ENCODE results near the gene FRMD3.

The FRMD3 gene

DNA sequence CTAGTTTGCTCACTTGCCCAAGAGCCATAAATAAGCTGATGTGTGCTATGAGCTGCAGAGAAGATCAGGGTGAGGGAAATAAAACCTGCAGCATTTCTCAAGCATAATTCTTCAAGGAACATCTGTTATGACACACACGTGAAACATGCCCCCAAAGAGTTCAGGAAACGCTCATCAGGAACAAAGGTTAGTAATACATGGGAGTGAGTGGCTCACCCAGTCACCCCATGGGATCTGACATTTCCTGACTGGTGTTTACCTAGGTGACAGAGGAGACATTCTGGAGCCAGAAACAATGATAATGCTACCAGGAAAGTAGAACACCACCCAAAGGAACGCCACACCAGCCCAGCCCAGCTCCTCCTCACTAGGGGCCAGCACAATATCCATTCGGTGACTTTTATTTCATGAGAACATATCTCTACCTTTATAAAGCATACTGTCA, 66.0 kb downstream of the FRMD3 start:
- no peak for DNase-seq

DNA sequence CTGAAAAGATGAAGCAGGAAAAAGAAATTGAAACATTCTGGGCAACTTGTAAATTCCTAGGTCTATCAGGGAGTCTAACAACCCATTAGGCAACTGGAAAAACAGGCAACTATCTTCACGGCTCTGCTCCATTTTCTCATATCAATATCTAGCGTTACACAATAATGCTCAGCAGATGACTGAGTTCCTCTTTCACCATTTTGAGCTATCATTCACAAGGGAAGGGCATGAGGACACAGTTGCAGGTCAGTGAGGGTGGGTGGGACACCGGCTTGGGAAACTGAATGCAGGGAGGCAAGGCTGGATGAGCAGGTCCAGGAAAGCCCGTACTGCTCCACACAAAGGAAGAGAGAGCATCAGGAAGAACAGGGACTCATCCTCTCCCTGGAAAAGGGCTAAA, 67.0 kb downstream of the FRMD3 start:
- no peak for DNase-seq

- no peak for DNase-seq
Observed at GRCh38 chr9:83469722-83470121, 68.5 kb downstream of the FRMD3 start.

DNA sequence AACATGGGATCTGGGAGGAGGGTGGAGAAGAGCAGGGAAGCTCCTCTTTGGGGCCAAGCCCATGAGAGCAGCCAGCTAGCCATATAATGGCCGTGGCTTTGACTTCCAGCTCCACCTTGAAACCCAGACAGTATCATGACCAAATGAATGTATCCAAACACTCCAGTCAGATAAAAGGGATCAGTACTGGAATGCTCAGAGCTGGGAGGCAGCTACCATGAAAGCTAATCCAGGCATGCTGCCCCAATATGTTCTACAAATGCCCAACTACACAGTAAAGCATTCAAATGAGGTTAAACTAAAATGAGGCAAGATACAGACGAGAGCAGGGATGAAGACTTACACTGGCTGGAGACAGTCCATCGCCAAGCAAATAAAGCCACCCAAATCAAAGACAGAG, 69.4 kb downstream of the FRMD3 start:
- no peak for DNase-seq

DNA sequence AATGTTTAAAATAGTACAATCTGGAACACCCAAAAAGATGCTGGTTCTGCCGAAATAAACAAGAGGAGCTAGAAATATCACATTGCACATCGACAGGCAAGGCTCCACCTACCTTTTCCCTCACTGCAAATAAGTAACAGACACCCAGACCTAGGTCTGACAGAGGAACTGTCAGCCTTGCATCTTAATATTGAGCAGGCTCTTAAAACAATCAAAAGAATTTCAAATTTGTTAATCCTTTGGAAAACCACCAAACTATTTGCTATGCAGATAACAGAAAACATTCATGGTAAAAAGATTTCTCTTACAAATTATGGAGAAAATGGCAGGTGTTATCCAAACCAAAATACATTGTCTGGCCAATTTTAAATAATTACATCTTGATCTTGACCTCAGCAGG, 71.3 kb downstream of the FRMD3 start:
- DNase-seq, result no peak

- DNase-seq, result no peak
Observed at GRCh38 chr9:83466351-83466750, 71.8 kb downstream of the FRMD3 start.

GRCh38 chr9:83459830-83460229, 78.4 kb downstream of the FRMD3 start:
- DNase-seq, result no peak

GRCh38 chr9:83458530-83458929, 79.7 kb downstream of the FRMD3 start:
- no peak for DNase-seq

- DNase-seq, result no peak
Observed at GRCh38 chr9:83457005-83457404, 81.2 kb downstream of the FRMD3 start.

- DNase-seq, result no peak
Observed at GRCh38 chr9:83456226-83456625, 82.0 kb downstream of the FRMD3 start.

- DNase-seq, result no peak
Observed at GRCh38 chr9:83454076-83454475, 84.1 kb downstream of the FRMD3 start.

GRCh38 chr9:83451308-83451707, 86.9 kb downstream of the FRMD3 start:
- DNase-seq, result no peak

- no peak for DNase-seq
Observed at GRCh38 chr9:83449983-83450382, 88.2 kb downstream of the FRMD3 start.

- DNase-seq, result no peak
Observed at GRCh38 chr9:83449166-83449565, 89.0 kb downstream of the FRMD3 start.

DNA sequence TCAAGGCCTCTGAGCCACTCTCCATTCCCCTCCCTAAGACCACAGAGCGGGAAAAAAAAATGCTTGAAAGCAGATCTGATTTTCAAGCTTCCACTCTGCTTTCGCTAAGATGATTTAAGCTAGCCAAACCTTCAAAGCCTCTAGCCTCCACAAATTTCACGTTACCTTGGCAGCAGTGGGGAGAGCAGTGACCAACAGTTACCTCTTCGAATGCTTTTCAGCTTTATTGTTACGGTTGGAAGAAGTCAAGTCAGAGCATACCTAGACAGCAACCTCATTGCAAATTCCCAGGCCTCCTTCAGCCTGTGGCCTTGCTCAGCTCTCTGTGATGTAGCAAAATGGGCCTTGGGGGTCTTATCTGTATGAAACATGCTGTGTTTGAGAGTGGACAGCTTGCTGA, 89.6 kb downstream of the FRMD3 start:
- no peak for DNase-seq

GRCh38 chr9:83447351-83447750, 90.8 kb downstream of the FRMD3 start:
- DNase-seq, result no peak

- no peak for DNase-seq
Observed at GRCh38 chr9:83445703-83446265, 92.4 kb downstream of the FRMD3 start.

- DNase-seq, result peak; percentile 78
Observed at GRCh38 chr9:83444110-83444509, 94.1 kb downstream of the FRMD3 start.

GRCh38 chr9:83441390-83441789, 96.8 kb downstream of the FRMD3 start:
- no peak for DNase-seq

- DNase-seq, result no peak
Observed at GRCh38 chr9:83440641-83441040, 97.6 kb downstream of the FRMD3 start.

GRCh38 chr9:83435301-83435700, 102.9 kb downstream of the FRMD3 start:
- no peak for DNase-seq

DNA sequence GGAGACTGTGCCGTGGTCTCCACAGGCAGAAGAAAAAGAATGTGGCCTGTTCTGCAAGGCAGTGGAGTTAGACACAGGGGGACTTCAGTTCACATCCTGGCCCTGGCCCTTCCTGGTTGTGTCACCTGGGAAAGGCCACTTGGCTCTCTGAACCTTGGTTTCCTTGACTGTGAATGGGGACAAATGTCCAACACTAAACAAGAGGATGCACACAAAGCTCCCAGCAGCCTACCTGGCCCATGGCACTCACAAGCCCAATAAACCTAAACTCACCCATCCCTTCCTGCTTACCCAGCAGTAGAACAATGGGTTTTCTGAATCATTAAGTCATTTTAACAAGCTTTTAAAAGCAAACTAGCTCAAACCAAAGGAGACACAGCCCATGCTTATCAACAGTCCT, 103.9 kb downstream of the FRMD3 start:
- DNase-seq, result no peak

DNA sequence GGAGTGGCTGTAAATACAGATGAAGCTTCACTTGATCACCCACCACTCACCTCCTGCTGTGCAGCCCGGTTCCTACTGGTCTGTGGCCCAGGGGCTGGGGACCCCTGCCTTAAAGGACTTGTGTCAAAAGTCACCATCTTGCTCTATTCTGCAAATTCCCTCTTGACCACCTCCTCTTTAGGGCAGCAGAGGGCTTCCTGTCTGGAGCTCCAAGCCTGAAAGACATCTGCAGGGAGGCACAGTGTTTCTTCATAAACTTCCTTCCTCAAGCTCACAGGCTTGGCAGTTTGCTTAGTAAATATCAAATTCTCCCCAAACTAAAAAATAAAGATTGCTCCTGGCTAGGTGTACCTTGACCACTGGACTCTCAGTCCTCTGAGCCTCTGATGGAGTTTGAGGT, 104.4 kb downstream of the FRMD3 start:
- no peak for DNase-seq

DNA sequence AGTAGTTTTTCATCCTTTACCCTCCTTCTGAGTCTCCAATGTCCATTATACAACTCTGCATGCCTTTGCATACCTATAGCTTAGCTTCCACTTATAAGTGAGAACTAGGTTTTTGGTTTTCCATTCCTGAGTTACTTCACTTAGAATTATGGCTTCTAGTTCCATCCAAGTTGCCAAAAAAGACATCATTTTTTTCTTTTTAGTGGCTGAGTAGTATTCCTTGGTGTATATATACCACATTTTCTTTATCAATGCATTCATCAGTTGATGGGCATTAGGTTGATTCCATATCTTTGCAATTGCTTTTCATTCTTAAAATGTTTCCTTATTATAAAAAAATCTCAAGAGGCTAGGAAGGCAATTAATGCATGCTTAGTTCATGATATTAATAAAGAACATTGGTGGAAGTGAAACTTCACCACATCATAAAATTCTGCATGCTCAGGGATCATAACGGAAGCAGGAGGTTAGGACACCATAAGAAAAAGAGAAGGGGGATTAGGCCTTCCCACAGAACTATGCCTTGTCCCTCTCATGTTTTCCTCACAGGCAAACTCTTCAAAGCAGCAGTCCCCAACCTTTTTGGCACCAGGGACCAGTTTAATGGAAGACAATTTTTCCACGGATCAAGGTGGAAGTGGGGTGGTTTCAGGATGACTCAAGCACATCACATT, 105.2 kb downstream of the FRMD3 start:
- DNase-seq, result no peak

DNA sequence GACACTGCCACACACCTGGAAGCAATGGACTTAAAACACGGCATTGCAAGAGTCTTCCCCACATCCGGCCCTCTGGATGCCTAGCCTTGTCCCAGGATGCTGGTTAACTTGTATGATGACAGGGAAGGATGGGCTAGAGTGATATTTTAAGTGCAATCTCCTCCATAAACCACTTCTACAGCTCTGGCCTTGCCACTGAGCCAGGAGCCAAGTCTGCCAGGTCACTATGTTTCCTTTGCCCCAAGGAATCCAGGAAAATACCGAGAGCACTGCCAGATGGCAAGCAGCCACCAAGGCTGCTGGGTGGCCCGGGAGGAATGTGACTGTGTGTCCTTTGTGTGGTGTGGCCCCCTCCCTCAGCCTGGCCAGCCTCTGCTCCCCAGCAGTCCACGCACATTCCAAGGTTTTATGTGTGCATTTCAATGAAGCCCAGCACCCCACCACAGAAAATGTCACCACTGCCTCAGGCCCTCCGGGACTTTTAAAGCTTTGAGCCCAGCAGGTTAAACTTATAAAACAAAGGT, 106.0 kb downstream of the FRMD3 start:
- DNase-seq, result peak; percentile 81
